ENCODE measurements around the gene ADCYAP1R1. TPM values are rescaled to one million over a fixed set of nuclear protein-coding genes. Genes with fewer than 3 reads are reported as not detected.

Gene ADCYAP1R1
- total RNA-seq, 3 donors from 2014 or later (not counting 1 experiment from before 2014, with no cell fraction given) = not detected

DNA sequence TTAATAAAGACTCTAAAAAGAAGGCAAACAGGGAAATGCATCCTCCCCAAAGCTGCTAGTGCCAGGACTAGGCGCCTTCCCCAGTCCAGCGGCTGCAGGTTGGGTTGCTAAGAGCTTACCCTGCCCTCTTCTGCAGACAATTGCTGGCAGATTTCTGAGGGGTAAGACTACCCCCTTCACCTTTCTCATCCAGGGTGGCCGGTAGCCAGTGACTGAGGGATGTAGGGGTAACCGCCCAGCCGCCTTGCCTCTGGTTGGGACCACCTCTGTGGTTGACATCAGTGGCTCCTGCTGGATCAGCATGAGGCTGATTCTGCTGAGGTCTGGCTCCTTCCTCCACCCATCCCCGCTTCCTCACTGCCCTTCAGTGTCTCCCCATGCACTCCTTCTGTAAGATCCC, 71.2 kb downstream of the ADCYAP1R1 start:
- intact Hi-C loops (cut with micrococcal nuclease) = loop anchor here (2.0 kb wide), 1 partner anchor 323 kb away; no protein-coding TSS in a partner anchor
- Mint-ChIP-seq H3K4me3 (no peak overlapping the region), H3K27ac (no peak overlapping the region), H3K27me3 (ENCODE audit: low read depth in 2 of 2) (peaks cover 4 to 20% of the 10 kb centered on the region in 2 donors), H3K36me3 (no peaks in the 10 kb centered on the region), H3K4me1 (no peaks in the 10 kb centered on the region), H3K9me3 (no peaks in the 10 kb centered on the region)
- no peak overlapping the region for H3K4me3 ChIP-seq (ENCODE audit: low read length)
- TF ChIP-seq, protein P1, sequence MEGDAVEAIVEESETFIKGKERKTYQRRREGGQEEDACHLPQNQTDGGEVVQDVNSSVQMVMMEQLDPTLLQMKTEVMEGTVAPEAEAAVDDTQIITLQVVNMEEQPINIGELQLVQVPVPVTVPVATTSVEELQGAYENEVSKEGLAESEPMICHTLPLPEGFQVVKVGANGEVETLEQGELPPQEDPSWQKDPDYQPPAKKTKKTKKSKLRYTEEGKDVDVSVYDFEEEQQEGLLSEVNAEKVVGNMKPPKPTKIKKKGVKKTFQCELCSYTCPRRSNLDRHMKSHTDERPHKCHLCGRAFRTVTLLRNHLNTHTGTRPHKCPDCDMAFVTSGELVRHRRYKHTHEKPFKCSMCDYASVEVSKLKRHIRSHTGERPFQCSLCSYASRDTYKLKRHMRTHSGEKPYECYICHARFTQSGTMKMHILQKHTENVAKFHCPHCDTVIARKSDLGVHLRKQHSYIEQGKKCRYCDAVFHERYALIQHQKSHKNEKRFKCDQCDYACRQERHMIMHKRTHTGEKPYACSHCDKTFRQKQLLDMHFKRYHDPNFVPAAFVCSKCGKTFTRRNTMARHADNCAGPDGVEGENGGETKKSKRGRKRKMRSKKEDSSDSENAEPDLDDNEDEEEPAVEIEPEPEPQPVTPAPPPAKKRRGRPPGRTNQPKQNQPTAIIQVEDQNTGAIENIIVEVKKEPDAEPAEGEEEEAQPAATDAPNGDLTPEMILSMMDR (IDR thresholded peaks at IDR 0.05) = no peak
- H3K36me3 ChIP-seq (ENCODE audit: control insufficient read depth, insufficient read depth, low read length) = no peaks in the 10 kb centered on the region
- H3K4me1 ChIP-seq (ENCODE audit: control insufficient read depth, insufficient read depth, low read length) = no peaks in the 10 kb centered on the region
- no peak overlapping the region for H3K27ac ChIP-seq (ENCODE audit: low read length)
- H3K27me3 ChIP-seq (ENCODE audit: control insufficient read depth, insufficient read depth, low read length) = no peaks in the 10 kb centered on the region
- DNase-seq (no peak), ATAC-seq (no peak)
- WGBS (ENCODE audit: insufficient coverage) = 84% methylated on average over 6 of the region's 6 CpGs
- no peaks in the 10 kb centered on the region for H3K9me3 ChIP-seq (ENCODE audit: control insufficient read depth, insufficient read depth, low read length)

DNA sequence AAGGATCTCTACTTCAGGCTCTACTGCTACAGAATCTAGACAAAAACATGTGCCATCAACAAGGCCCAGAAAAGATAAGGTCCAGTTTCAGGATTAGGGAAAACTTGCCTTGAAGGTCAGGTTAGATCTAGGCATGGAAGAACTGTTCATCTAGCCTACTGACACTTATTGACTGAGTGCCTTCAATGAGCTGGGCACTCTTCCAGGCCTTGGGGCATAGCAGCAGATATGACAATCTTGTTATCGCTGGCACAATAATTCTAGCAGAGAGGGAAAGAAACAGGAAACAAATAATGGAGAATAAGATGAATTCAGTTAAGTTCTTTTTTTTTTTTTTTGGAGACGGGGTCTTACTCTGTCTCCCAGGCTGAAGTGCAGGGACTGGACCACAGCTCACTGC, 71.6 kb downstream of the ADCYAP1R1 start:
- Mint-ChIP-seq H3K27ac (no peak overlapping the region), H3K4me1 (no peaks in the 10 kb centered on the region), H3K27me3 (ENCODE audit: low read depth in 2 of 2) (peaks cover 4 to 20% of the 10 kb centered on the region in 2 donors), H3K9me3 (no peaks in the 10 kb centered on the region), H3K36me3 (no peaks in the 10 kb centered on the region), H3K4me3 (no peak overlapping the region)
- ATAC-seq (no peak), DNase-seq (no peak)
- intact Hi-C loops (cut with micrococcal nuclease) = loop anchor here (2.0 kb wide), 1 partner anchor 323 kb away; no protein-coding TSS in a partner anchor
- H3K9me3 ChIP-seq (ENCODE audit: control insufficient read depth, insufficient read depth, low read length) = no peaks in the 10 kb centered on the region
- WGBS (ENCODE audit: insufficient coverage) = 86% methylated on average over 2 of the region's 2 CpGs
- H3K36me3 ChIP-seq (ENCODE audit: control insufficient read depth, insufficient read depth, low read length) = no peaks in the 10 kb centered on the region
- H3K4me1 ChIP-seq (ENCODE audit: control insufficient read depth, insufficient read depth, low read length) = no peaks in the 10 kb centered on the region
- no peak overlapping the region for H3K27ac ChIP-seq (ENCODE audit: low read length)
- TF ChIP-seq, protein P1 (IDR thresholded peaks at IDR 0.05) = no peak
- H3K4me3 ChIP-seq (ENCODE audit: low read length) = no peak overlapping the region
- no peaks in the 10 kb centered on the region for H3K27me3 ChIP-seq (ENCODE audit: control insufficient read depth, insufficient read depth, low read length)

DNA sequence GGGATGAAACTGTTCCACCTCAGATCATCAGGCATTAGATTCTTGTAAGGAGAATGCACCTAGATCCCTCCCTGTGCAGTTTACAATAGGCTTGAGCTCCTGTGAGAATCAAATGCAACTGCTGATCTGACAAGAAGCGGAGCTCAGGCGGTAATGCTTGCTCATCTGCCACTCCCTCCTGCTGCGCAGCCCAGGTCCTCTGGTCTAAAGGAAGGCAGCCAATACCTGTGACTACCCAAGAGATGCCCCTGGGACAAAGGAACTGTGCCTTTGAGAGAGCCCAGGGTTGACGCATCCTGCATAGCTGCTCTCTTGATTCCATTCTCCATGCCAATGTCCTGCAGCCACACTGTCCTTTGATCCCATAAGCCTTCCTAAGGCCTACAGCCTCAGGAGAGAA, 73.1 kb downstream of the ADCYAP1R1 start:
- Mint-ChIP-seq H3K36me3 (no peaks in the 10 kb centered on the region), H3K27ac (no peak overlapping the region), H3K9me3 (no peaks in the 10 kb centered on the region), H3K4me3 (no peak overlapping the region), H3K4me1 (no peaks in the 10 kb centered on the region), H3K27me3 (ENCODE audit: low read depth in 2 of 2) (peaks cover 6 to 12% of the 10 kb centered on the region in 2 donors)
- DNase-seq (no peak), ATAC-seq (no peak)
- 89% methylated on average over 4 of the region's 4 CpGs for WGBS (ENCODE audit: insufficient coverage)
- Histone ChIP-seq H3K4me1 (ENCODE audit: control insufficient read depth, insufficient read depth, low read length) (no peaks in the 10 kb centered on the region), H3K4me3 (ENCODE audit: low read length) (no peak overlapping the region), H3K9me3 (ENCODE audit: control insufficient read depth, insufficient read depth, low read length) (no peaks in the 10 kb centered on the region), H3K36me3 (ENCODE audit: control insufficient read depth, insufficient read depth, low read length) (no peaks in the 10 kb centered on the region), H3K27ac (ENCODE audit: low read length) (no peak overlapping the region), H3K27me3 (ENCODE audit: control insufficient read depth, insufficient read depth, low read length) (no peaks in the 10 kb centered on the region)
- intact Hi-C loops (cut with micrococcal nuclease) = no loop called here
- TF ChIP-seq, protein P1 (IDR thresholded peaks at IDR 0.05) = no peak

DNA sequence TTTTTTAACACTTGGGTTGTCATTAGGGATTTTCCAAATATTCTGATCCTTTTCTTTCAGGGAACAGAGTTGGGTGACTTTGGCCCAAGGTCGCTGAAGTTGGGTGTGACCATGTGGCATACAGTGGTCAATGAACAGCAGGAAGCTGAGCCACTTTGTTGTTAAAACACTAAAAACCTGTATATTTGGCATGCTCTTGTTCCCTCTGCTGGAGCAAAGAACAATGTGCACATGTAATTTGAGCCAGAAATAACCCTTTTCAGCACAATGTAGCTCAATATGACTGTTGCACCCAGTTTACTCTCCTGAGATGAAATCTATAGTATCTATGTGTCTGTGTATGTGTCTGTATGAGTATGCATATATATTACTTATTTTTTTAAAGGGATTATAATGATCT, 74.9 kb downstream of the ADCYAP1R1 start:
- H3K4me3 ChIP-seq (ENCODE audit: low read length) = no peak overlapping the region
- no peaks in the 10 kb centered on the region for H3K36me3 ChIP-seq (ENCODE audit: control insufficient read depth, insufficient read depth, low read length)
- TF ChIP-seq, protein P1 (IDR thresholded peaks at IDR 0.05) = no peak
- Mint-ChIP-seq H3K4me3 (no peak overlapping the region), H3K27ac (no peak overlapping the region), H3K9me3 (no peaks in the 10 kb centered on the region), H3K27me3 (ENCODE audit: low read depth in 2 of 2) (peaks cover 6% of the 10 kb centered on the region in 2 donors), H3K4me1 (no peaks in the 10 kb centered on the region), H3K36me3 (no peaks in the 10 kb centered on the region)
- intact Hi-C loops (cut with micrococcal nuclease) = no loop called here
- 75% methylated on average over 1 of the region's 1 CpG for WGBS (ENCODE audit: insufficient coverage)
- no peak overlapping the region for H3K27ac ChIP-seq (ENCODE audit: low read length)
- no peaks in the 10 kb centered on the region for H3K9me3 ChIP-seq (ENCODE audit: control insufficient read depth, insufficient read depth, low read length)
- no peaks in the 10 kb centered on the region for H3K27me3 ChIP-seq (ENCODE audit: control insufficient read depth, insufficient read depth, low read length)
- no peaks in the 10 kb centered on the region for H3K4me1 ChIP-seq (ENCODE audit: control insufficient read depth, insufficient read depth, low read length)
- DNase-seq = no peak
- no peak for ATAC-seq

Data from natural killer cell (primary cell).